H1 (cell line): ENCODE results near the gene ARPP21. TPM values are rescaled to one million over a fixed set of nuclear protein-coding genes. Genes with fewer than 3 reads are reported as not detected.

Source experiments
- CTCF ChIA-PET: fragments of 300-600 bp; sonication (Branson Sonifier 250); formaldehyde crosslinking; loops from one replicate; lab custom pipeline; 2021; ENCODE audit not compliant: partially characterized antibody; lab: Charles Lee
- POLR2A ChIA-PET: fragments of 300-600 bp; sonication (Branson Sonifier 250); formaldehyde crosslinking; loops from one replicate; lab custom pipeline; 2021; ENCODE audit warnings: inconsistent platforms; ENCODE audit not compliant: partially characterized antibody; lab: Charles Lee
- DNase-seq, 2 experiments: peaks; one replicate each; pipeline versions ENCODE4 v3.0.0 to v3.0.0-alpha.2; 2010 to 2022; ENCODE audit warnings: low spot score in 2 of 2, low read depth in 1 of 2, mixed read lengths in 1 of 2
- FAIRE-seq: peaks from 2 replicates; lab custom pipeline; 2011; peaks lifted over from hg19 to GRCh38; lab: Jason Lieb, UNC
- H2AFZ ChIP-seq: 2 replicates; pipeline ENCODE4 v1.8.1; 2012; ENCODE audit warnings: low read length, inconsistent platforms
- H2AK5ac ChIP-seq: 2 replicates; pipeline ENCODE4 v1.6.1; 2013; ENCODE audit warnings: low read depth, low read length
- H2BK120ac ChIP-seq: replicated peaks from 2 replicates; pipeline ENCODE3; 2013; ENCODE audit warnings: low read depth, low read length, inconsistent platforms
- H2BK12ac ChIP-seq: 2 replicates; pipeline ENCODE4 v1.6.1; 2013; ENCODE audit warnings: low read depth, low read length
- H2BK15ac ChIP-seq: 2 replicates; pipeline ENCODE4 v1.6.1; 2013; ENCODE audit warnings: low read length
- H2BK20ac ChIP-seq: 2 replicates; pipeline ENCODE4 v1.6.1; 2013; ENCODE audit warnings: low read length
- H2BK5ac ChIP-seq: 2 replicates; pipeline ENCODE4 v1.6.1; 2013; ENCODE audit warnings: low read depth, low read length
- H3K14ac ChIP-seq: 2 replicates; pipeline ENCODE4 v1.6.1; 2013; ENCODE audit warnings: inconsistent platforms; ENCODE audit not compliant: insufficient read length
- H3K18ac ChIP-seq: 2 replicates; pipeline ENCODE4 v1.6.1; 2013; ENCODE audit warnings: low read length; ENCODE audit errors: extremely low read depth
- H3K23ac ChIP-seq: 2 replicates; pipeline ENCODE4 v1.6.1; 2013; ENCODE audit warnings: inconsistent platforms; ENCODE audit not compliant: insufficient read length
- H3K23me2 ChIP-seq: 2 replicates; pipeline ENCODE4 v1.6.1; 2013; ENCODE audit warnings: low read depth, low read length
- H3K27ac ChIP-seq: 2 replicates; pipeline ENCODE4 v1.6.1; 2011; ENCODE audit warnings: low read depth, low read length, inconsistent platforms
- H3K27me3 ChIP-seq, 4 experiments: replicated peaks in 1 of 4; 1 replicate in 1 of 4; 2 replicates in 3 of 4; pipeline versions ENCODE4 v1.6.1 to v1.8.1; 2011 to 2013; ENCODE audit warnings: low read length in 3 of 4, mild to moderate bottlenecking in 3 of 4, inconsistent platforms in 2 of 4, mixed read lengths in 2 of 4, moderate library complexity in 1 of 4; ENCODE audit not compliant: control insufficient read depth in 3 of 4, insufficient read depth in 3 of 4; ENCODE audit errors: extremely low read depth in 1 of 4
- H3K36me3 ChIP-seq, 4 experiments: 2 replicates each; pipeline versions ENCODE4 v1.6.1 to v1.8.1; 2011 to 2013; ENCODE audit warnings: mild to moderate bottlenecking in 4 of 4, low read length in 3 of 4, moderate library complexity in 2 of 4, control low read depth in 1 of 4, inconsistent platforms in 1 of 4; ENCODE audit not compliant: insufficient read depth in 4 of 4, control insufficient read depth in 2 of 4
- H3K4ac ChIP-seq: replicated peaks from 2 replicates; pipeline ENCODE3; 2013; ENCODE audit warnings: low read length, low read depth, mixed read lengths, inconsistent platforms; ENCODE audit not compliant: insufficient read length
- H3K4me1 ChIP-seq, 4 experiments: replicated peaks in 1 of 4; 1 replicate in 1 of 4; 2 replicates in 3 of 4; pipeline versions ENCODE4 v1.6.1 to v1.8.1; 2011 to 2013; ENCODE audit warnings: low read length in 3 of 4, inconsistent platforms in 2 of 4, mixed read lengths in 1 of 4; ENCODE audit not compliant: insufficient read depth in 4 of 4, control insufficient read depth in 3 of 4
- H3K4me2 ChIP-seq, 2 experiments: 2 replicates each; pipeline versions ENCODE4 v1.6.1 to v1.8.1; 2011 to 2013; ENCODE audit warnings: low read depth in 2 of 2, low read length in 2 of 2, control low read depth in 1 of 2, inconsistent platforms in 1 of 2, mild to moderate bottlenecking in 1 of 2; ENCODE audit not compliant: insufficient read depth in 1 of 2
- H3K4me3 ChIP-seq, 4 experiments: fragments of 200-600, 300-600 bp in 1 of 4; sonication (generic), shearing (Covaris generic), sonication (Bioruptor Twin) in 1 of 4; 2 replicates each; pipeline versions ENCODE4 v1.5.1 to v1.8.1; 2011 to 2016; ENCODE audit warnings: low read length in 4 of 4, low read depth in 3 of 4, control low read depth in 2 of 4, inconsistent platforms in 2 of 4, mild to moderate bottlenecking in 2 of 4, mixed read lengths in 1 of 4, moderate library complexity in 1 of 4; ENCODE audit not compliant: insufficient read depth in 2 of 4; ENCODE audit errors: extremely low read depth in 1 of 4
- H3K56ac ChIP-seq: replicated peaks from 2 replicates; pipeline ENCODE3; 2013; ENCODE audit warnings: low read depth, mild to moderate bottlenecking, mixed read lengths, low read length, inconsistent platforms; ENCODE audit not compliant: insufficient read length
- H3K79me1 ChIP-seq: 2 replicates; pipeline ENCODE4 v1.6.1; 2013; ENCODE audit warnings: low read depth, low read length, control low read depth
- H3K79me2 ChIP-seq, 2 experiments: 2 replicates each; pipeline versions ENCODE4 v1.6.1 to v1.8.1; 2012 to 2013; ENCODE audit warnings: low read length in 2 of 2, mild to moderate bottlenecking in 2 of 2, inconsistent platforms in 1 of 2; ENCODE audit not compliant: insufficient read depth in 2 of 2, control insufficient read depth in 1 of 2
- H3K9ac ChIP-seq, 4 experiments: replicated peaks in 1 of 4; 1 replicate in 1 of 4; 2 replicates in 3 of 4; pipeline versions ENCODE4 v1.6.1 to v1.8.1; 2011 to 2013; ENCODE audit warnings: low read depth in 3 of 4, low read length in 3 of 4, control low read depth in 2 of 4, mild to moderate bottlenecking in 2 of 4, moderate library complexity in 2 of 4, inconsistent platforms in 1 of 4; ENCODE audit errors: extremely low read depth in 1 of 4
- H3K9me3 ChIP-seq, 2 experiments: 2 replicates each; pipeline versions ENCODE4 v1.6.1 to v1.8.1; 2012 to 2013; ENCODE audit warnings: mild to moderate bottlenecking in 2 of 2, moderate library complexity in 2 of 2, control low read depth in 1 of 2, inconsistent platforms in 1 of 2, low read depth in 1 of 2, low read length in 1 of 2, mixed read lengths in 1 of 2; ENCODE audit not compliant: insufficient read depth in 2 of 2
- H4K20me1 ChIP-seq, 2 experiments: replicated peaks in 1 of 2; 2 replicates each; pipeline versions ENCODE3 to v1.8.1; 2011 to 2013; ENCODE audit warnings: inconsistent platforms in 2 of 2, low read length in 2 of 2, mild to moderate bottlenecking in 1 of 2; ENCODE audit not compliant: insufficient read depth in 2 of 2, control insufficient read depth in 1 of 2
- H4K5ac ChIP-seq: 2 replicates; pipeline ENCODE4 v1.6.1; 2013; ENCODE audit warnings: low read length, low read depth, mixed read lengths, inconsistent platforms; ENCODE audit not compliant: insufficient read length
- H4K8ac ChIP-seq: 2 replicates; pipeline ENCODE4 v1.8.0; 2013; ENCODE audit warnings: mild to moderate bottlenecking, moderate library complexity, low read length, inconsistent platforms; ENCODE audit not compliant: insufficient read depth; ENCODE audit errors: extremely low read depth
- H4K91ac ChIP-seq: replicated peaks from 2 replicates; pipeline ENCODE3; 2013; ENCODE audit warnings: low read length, mixed read lengths, inconsistent platforms; ENCODE audit not compliant: insufficient read length
- CBX5 ChIP-seq: fragments of 300-800, 300-1000 bp; sonication (generic); IDR thresholded peaks from 2 replicates; pipeline ENCODE4 v1.7.1; 2016; ENCODE audit warnings: antibody characterized with exemption, low read length, low read depth
- TCF12 ChIP-seq: IDR thresholded peaks from 2 replicates; pipeline ENCODE4 v1.6.1; 2011; ENCODE audit warnings: low read depth, mild to moderate bottlenecking, low read length
- WGBS, 2 experiments: shearing (Covaris generic) in 1 of 2; methylation state at CpG; one replicate each; pipeline versions ENCODE4 v1.1.6 to v1.1.7; 2013 to 2015; ENCODE audit warnings: low lambda C conversion rate in 2 of 2, mixed read lengths in 2 of 2, inconsistent platforms in 1 of 2, low coverage in 1 of 2, missing lambda C conversion rate in 1 of 2; ENCODE audit not compliant: insufficient replicate concordance in 2 of 2, insufficient coverage in 1 of 2, insufficient read length in 1 of 2; ENCODE audit errors: extremely low coverage in 1 of 2, missing lambda C conversion rate in 1 of 2; 5-methylcytosine and 5-hydroxymethylcytosine counted together
- polyA plus RNA-seq, 7 experiments: library from polyadenylated mRNA; depleted of rRNA in 3 of 7; stranded (reverse) in 5 of 7; unstranded in 2 of 7; fragments of >200 nt in 5 of 7; fragments of 200-250 nt in 2 of 7; gene quantifications; 1 replicate in 5 of 7; 2 replicates in 1 of 7; 4 replicates in 1 of 7; pipeline versions ENCODE4 v1.2.1 to v1.2.3, GENCODE V29; 2011 to 2013; ENCODE audit warnings: missing spikeins in 2 of 7, mixed read lengths in 2 of 7
- total RNA-seq: library from RNA; stranded (reverse); fragmentation: NEBNext Ultra II Directional; extraction: Animal tissue kit (Norgen Biotek cat#: 25700); gene quantifications from 2 replicates; pipeline ENCODE4 v1.2.1, GENCODE V29; 2021
- TF ChIP-seq, protein P1 (sequence below): IDR thresholded peaks from 2 replicates; pipeline ENCODE4 v1.6.1; 2012; ENCODE audit warnings: inconsistent platforms
- TF ChIP-seq, protein P2 (sequence below): IDR thresholded peaks from 2 replicates; pipeline ENCODE4 v1.6.1; 2011; ENCODE audit warnings: low read depth, mild to moderate bottlenecking, low read length; ENCODE audit not compliant: insufficient read depth
- TF ChIP-seq, protein P3 (sequence below): IDR thresholded peaks from 2 replicates; pipeline ENCODE4 v1.6.1; 2012; ENCODE audit warnings: inconsistent platforms

The ARPP21 gene
- total and polyA plus RNA-seq, 2 of the 8 experiments (the other 6 are each of a cell fraction or from before 2014, with no cell fraction given): not detected

DNA sequence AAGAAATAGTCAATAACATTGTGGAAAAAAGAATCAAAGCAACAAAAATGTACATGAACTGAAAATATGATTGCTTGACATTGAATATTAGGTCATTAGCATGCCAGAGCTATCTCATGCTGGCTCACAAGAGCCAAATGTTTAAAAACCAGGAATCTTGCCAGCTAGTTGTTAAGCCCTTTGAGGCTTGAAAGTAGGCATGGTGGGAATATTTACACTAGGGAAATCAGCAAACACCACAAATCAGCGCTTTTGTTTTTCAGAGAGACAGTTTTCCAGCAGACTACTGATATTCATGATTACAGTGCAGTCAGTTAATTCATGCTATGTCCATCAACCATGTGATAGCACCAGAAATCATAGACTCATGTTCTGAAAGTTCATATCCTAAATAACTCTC is 144.8 kb downstream of the ARPP21 start:
- no peak overlapping the region for H3K14ac ChIP-seq
- H3K4me1 ChIP-seq: no peaks in the 10 kb centered on the region; a peak in 1 of 7 replicates
- H3K23me2 ChIP-seq: no peaks in the 10 kb centered on the region
- POLR2A ChIA-PET: no interaction called here
- H3K4me3 ChIP-seq: no peak overlapping the region
- no peaks in the 10 kb centered on the region for H3K79me1 ChIP-seq
- H2BK20ac ChIP-seq: no peak overlapping the region
- no peak overlapping the region for H3K18ac ChIP-seq
- no peak overlapping the region for H3K23ac ChIP-seq
- H3K4me2 ChIP-seq: no peak overlapping the region
- no peak overlapping the region for H4K5ac ChIP-seq
- CTCF ChIA-PET: no interaction called here
- no peaks in the 10 kb centered on the region for H3K36me3 ChIP-seq
- no peaks in the 10 kb centered on the region for H3K79me2 ChIP-seq
- no peaks in the 10 kb centered on the region for H4K20me1 ChIP-seq
- no peaks in the 10 kb centered on the region for H3K27me3 ChIP-seq
- H3K9ac ChIP-seq: no peak overlapping the region
- FAIRE-seq: no peak
- no peak overlapping the region for H2BK15ac ChIP-seq
- H2AK5ac ChIP-seq: no peak overlapping the region
- H4K91ac ChIP-seq: no peak overlapping the region
- H2BK5ac ChIP-seq: no peak overlapping the region
- H3K56ac ChIP-seq: no peak overlapping the region
- TF ChIP-seq, protein P1, sequence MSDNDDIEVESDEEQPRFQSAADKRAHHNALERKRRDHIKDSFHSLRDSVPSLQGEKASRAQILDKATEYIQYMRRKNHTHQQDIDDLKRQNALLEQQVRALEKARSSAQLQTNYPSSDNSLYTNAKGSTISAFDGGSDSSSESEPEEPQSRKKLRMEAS: no peak
- TF ChIP-seq TCF12 (no peak), CBX5 (no peak)
- TF ChIP-seq, protein P2, sequence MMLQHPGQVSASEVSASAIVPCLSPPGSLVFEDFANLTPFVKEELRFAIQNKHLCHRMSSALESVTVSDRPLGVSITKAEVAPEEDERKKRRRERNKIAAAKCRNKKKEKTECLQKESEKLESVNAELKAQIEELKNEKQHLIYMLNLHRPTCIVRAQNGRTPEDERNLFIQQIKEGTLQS: no peak
- TF ChIP-seq, protein P3, sequence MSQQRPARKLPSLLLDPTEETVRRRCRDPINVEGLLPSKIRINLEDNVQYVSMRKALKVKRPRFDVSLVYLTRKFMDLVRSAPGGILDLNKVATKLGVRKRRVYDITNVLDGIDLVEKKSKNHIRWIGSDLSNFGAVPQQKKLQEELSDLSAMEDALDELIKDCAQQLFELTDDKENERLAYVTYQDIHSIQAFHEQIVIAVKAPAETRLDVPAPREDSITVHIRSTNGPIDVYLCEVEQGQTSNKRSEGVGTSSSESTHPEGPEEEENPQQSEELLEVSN: no peak
- WGBS, 2 experiments: 91% methylated on average over 1 of the region's 1 CpG; no CpG with 5 or more reads in 1 of the 2 experiments
- no peak overlapping the region for H2BK12ac ChIP-seq
- no peak for DNase-seq
- H3K27ac ChIP-seq: no peak overlapping the region
- no peak overlapping the region for H3K4ac ChIP-seq
- no peak overlapping the region for H2BK120ac ChIP-seq
- H4K8ac ChIP-seq: no peak overlapping the region
- no peak overlapping the region for H2AFZ ChIP-seq
- no peaks in the 10 kb centered on the region for H3K9me3 ChIP-seq
